HepG2 (cell line): Measurements from ENCODE around the gene PMM2. TPM values are rescaled to one million over a fixed set of nuclear protein-coding genes. Genes with fewer than 3 reads are reported as not detected.

ENCODE experiments used
- ATAC-seq: fragments of 200-7000 bp; cut with Tn5 transposase; 3 replicates; pipeline ENCODE4 v1.9.1; 2020; ENCODE audit warnings: mild to moderate bottlenecking, moderate library complexity
- BruUV-seq: library from RNA; stranded (reverse); fragments of 400-500 nt; replicated peaks from 2 replicates; lab custom pipeline; 2021; lab: Mats Ljungman, UMichigan
- CTCF ChIA-PET: fragments of 300-600 bp; formaldehyde crosslinking; extraction: SDS; loops from one replicate; lab custom pipeline; 2021; ENCODE audit warnings: low total read pairs, inconsistent platforms, low intra/inter-chr PET ratio; lab: Yijun Ruan, JAX
- POLR2A ChIA-PET: fragments of 350-600 bp; sonication (Branson Sonifier 250); formaldehyde crosslinking; loops from one replicate; lab custom pipeline; 2020; ENCODE audit warnings: antibody characterized with exemption, inconsistent platforms; lab: Yijun Ruan, JAX
- DNase-seq: peaks from one replicate; pipeline ENCODE4 v3.0.0-alpha.2; 2015; ENCODE audit warnings: low spot score
- FAIRE-seq: peaks from 3 replicates; lab custom pipeline; 2011; peaks lifted over from hg19 to GRCh38; lab: Jason Lieb, UNC
- H2AFZ ChIP-seq: one replicate; pipeline ENCODE4 v1.6.1; 2011; ENCODE audit warnings: low read length, inconsistent platforms
- H3K27ac ChIP-seq: fragments of 300-600 bp; 3 replicates; pipeline ENCODE4 v1.8.0; 2011; ENCODE audit warnings: mixed run types, mild to moderate bottlenecking, mixed read lengths, low read length, inconsistent platforms; ENCODE audit not compliant: insufficient read depth; ENCODE audit errors: extremely low read length
- H3K27me3 ChIP-seq, 2 experiments: fragments of 200-600 bp in 1 of 2; 2 replicates in 1 of 2; 3 replicates in 1 of 2; pipeline versions ENCODE4 v1.6.0 to v1.8.0; 2011; ENCODE audit warnings: low read length in 2 of 2, mild to moderate bottlenecking in 2 of 2, moderate library complexity in 2 of 2, inconsistent platforms in 1 of 2; ENCODE audit not compliant: insufficient read depth in 2 of 2, control insufficient read depth in 1 of 2
- H3K36me3 ChIP-seq, 2 experiments: fragments of 200-600 bp in 1 of 2; replicated peaks in 1 of 2; 2 replicates in 1 of 2; 3 replicates in 1 of 2; pipeline versions ENCODE4 v1.5.1 to v1.8.0; 2011; ENCODE audit warnings: low read length in 2 of 2, inconsistent platforms in 1 of 2; ENCODE audit not compliant: insufficient read depth in 2 of 2, control insufficient read depth in 1 of 2
- H3K4me1 ChIP-seq: 2 replicates; pipeline ENCODE4 v1.5.1; 2012; ENCODE audit warnings: low read length, inconsistent platforms; ENCODE audit not compliant: insufficient read depth
- H3K4me2 ChIP-seq: 2 replicates; pipeline ENCODE4 v1.6.0; 2011; ENCODE audit warnings: low read depth, low read length, inconsistent platforms
- H3K4me3 ChIP-seq, 3 experiments: fragments of 200-600 bp in 1 of 3; sonication (generic), shearing (Covaris generic) in 1 of 3; replicated peaks in 1 of 3; 2 replicates each; pipeline ENCODE4 v1.5.1; 2011 to 2016; ENCODE audit warnings: low read length in 3 of 3, inconsistent platforms in 2 of 3, low read depth in 2 of 3, mild to moderate bottlenecking in 2 of 3, control low read depth in 1 of 3, mixed read lengths in 1 of 3; ENCODE audit not compliant: insufficient read depth in 1 of 3
- H3K79me2 ChIP-seq: one replicate; pipeline ENCODE4 v1.6.1; 2011; ENCODE audit warnings: low read length, inconsistent platforms; ENCODE audit not compliant: insufficient read depth
- H3K9ac ChIP-seq: 2 replicates; pipeline ENCODE4 v1.6.0; 2011; ENCODE audit warnings: mild to moderate bottlenecking, low read depth, low read length, inconsistent platforms; ENCODE audit not compliant: insufficient read depth
- H3K9me3 ChIP-seq: 2 replicates; pipeline ENCODE4 v1.5.1; 2012; ENCODE audit warnings: mild to moderate bottlenecking, low read length
- H4K20me1 ChIP-seq: 2 replicates; pipeline ENCODE4 v1.6.0; 2011; ENCODE audit warnings: inconsistent platforms, mild to moderate bottlenecking, low read length, moderate library complexity; ENCODE audit not compliant: insufficient read depth
- BRCA1 ChIP-seq: sonication (generic); formaldehyde crosslinking; IDR thresholded peaks from 2 replicates; pipeline ENCODE4 v1.4.0; 2020; ENCODE audit warnings: missing genetic modification reagents
- MAX ChIP-seq: IDR thresholded peaks from 2 replicates; pipeline ENCODE4 v1.6.1; 2012; ENCODE audit warnings: inconsistent platforms
- POLR2AphosphoS2 ChIP-seq: IDR thresholded peaks from 2 replicates; pipeline ENCODE4 v1.6.1; 2011; ENCODE audit warnings: low read depth, low read length, improper control_type of control experiment
- RBFOX2 ChIP-seq: fragments of 200-400 bp; formaldehyde crosslinking; IDR thresholded peaks from 2 replicates; pipeline ENCODE4 v1.6.1; 2017; ENCODE audit warnings: low read depth, mild to moderate bottlenecking, low read length
- TBX3 ChIP-seq: fragments of 450-650 bp; IDR thresholded peaks from 2 replicates; pipeline ENCODE4 v1.6.1; 2017; ENCODE audit warnings: antibody characterized with exemption, mild to moderate bottlenecking, inconsistent platforms, borderline replicate concordance
- ZBTB25 ChIP-seq: IDR thresholded peaks from 2 replicates; pipeline ENCODE4 v1.6.1; 2018; ENCODE audit warnings: missing genetic modification reagents
- ZMYM4 ChIP-seq: sonication (generic); formaldehyde crosslinking; IDR thresholded peaks from 2 replicates; pipeline ENCODE4 v1.8.1; 2023; ENCODE audit warnings: mild to moderate bottlenecking, missing genetic modification reagents
- ZNF121 ChIP-seq: sonication (generic); formaldehyde crosslinking; IDR thresholded peaks from 2 replicates; pipeline ENCODE4 v1.5.0; 2020; ENCODE audit warnings: mild to moderate bottlenecking, missing genetic modification reagents
- ZNF652 ChIP-seq: IDR thresholded peaks from 2 replicates; pipeline ENCODE4 v1.6.1; 2016; ENCODE audit warnings: low read depth, borderline replicate concordance
- ZNF678 ChIP-seq: sonication (generic); formaldehyde crosslinking; IDR thresholded peaks from 2 replicates; pipeline ENCODE4 v1.4.0; 2020; ENCODE audit warnings: mild to moderate bottlenecking, missing genetic modification reagents
- ZNF777 ChIP-seq: sonication (generic); formaldehyde crosslinking; IDR thresholded peaks from 2 replicates; pipeline ENCODE4 v1.4.0; 2020; ENCODE audit warnings: missing genetic modification reagents
- WGBS: methylation state at CpG from one replicate; pipeline ENCODE4 v1.1.6; 2017; ENCODE audit warnings: low lambda C conversion rate; 5-methylcytosine and 5-hydroxymethylcytosine counted together
- in situ Hi-C: cut with HindIII; loops from 2 replicates; pipeline ENCODE4 v1.10.0; 2017; ENCODE audit warnings: low pct_unique_long_range_greater_than_20kb; ENCODE audit not compliant: extremely low pct_ligation_motif_present
- intact Hi-C: fragments of 100-400 bp; cut with micrococcal nuclease; formaldehyde crosslinking; loops from one replicate; pipeline ENCODE4 v1.10.0; 2022; ENCODE audit not compliant: unreplicated experiment
- polyA plus RNA-seq, 8 experiments: library from polyadenylated mRNA; depleted of rRNA in 3 of 8; stranded (reverse) in 7 of 8; unstranded in 1 of 8; fragments of >200 nt; fragmentation: Illumina TruSeq in 4 of 8; extraction: Trizol in 4 of 8; gene quantifications; 2 replicates each; pipeline versions ENCODE4 v1.2.1 to v1.2.3, GENCODE V29; 2011 to 2016; ENCODE audit warnings: low read depth in 4 of 8, missing spikeins in 1 of 8, mixed read lengths in 1 of 8; ENCODE audit not compliant: insufficient read depth in 1 of 8
- total RNA-seq, 5 experiments: library from RNA; depleted of rRNA; stranded (reverse); fragments of >200 nt; fragmentation: Illumina TruSeq; extraction: Trizol; gene quantifications; 2 replicates each; pipeline ENCODE4 v1.2.3, GENCODE V29; 2016; ENCODE audit warnings: low read depth in 1 of 5

PMM2 gene
- total and polyA plus RNA-seq, 2 of the 13 experiments (the other 11 are each of a cell fraction or from before 2014, with no cell fraction given), result 52.2 to 93.7 TPM

GRCh38 chr16:8816967-8817655 is 19.5 kb downstream of the PMM2 start:
- no peak overlapping the region for H3K4me2 ChIP-seq
- in situ Hi-C loops, result no loop called here
- BruUV-seq, result TSS peak; percentile 2
- H3K9ac ChIP-seq, result no peak overlapping the region
- ATAC-seq (no peak), DNase-seq (no peak), FAIRE-seq (no peak)
- no peaks in the 10 kb centered on the region for H3K27me3 ChIP-seq
- H3K9me3 ChIP-seq, result no peaks in the 10 kb centered on the region
- ChIA-PET POLR2A (interaction anchor here (0.9 kb wide), 1 partner anchor 11 kb away, joined by 4 read pairs; no protein-coding TSS in a partner anchor), CTCF (no interaction called here)
- intact Hi-C loops, result loop anchor here (5.0 kb wide), 1 partner anchor 65 kb away; the partner anchor contains the start of gene LITAFD
- H3K4me1 ChIP-seq, result no peaks in the 10 kb centered on the region; the same call in 1 of the 2 replicates
- no peaks in the 10 kb centered on the region for H3K79me2 ChIP-seq
- WGBS, result 97% methylated on average over 6 of the region's 6 CpGs
- no peak overlapping the region for H3K27ac ChIP-seq
- H3K4me3 ChIP-seq, result no peak overlapping the region
- H4K20me1 ChIP-seq, result peaks cover 5% of the 10 kb centered on the region; the same call in 1 of the 2 replicates
- TF ChIP-seq POLR2AphosphoS2 (peak; percentile 73; the same call in 1 of the 2 replicates), RBFOX2 (peak; percentile 50), ZNF777 (CRISPR knock-in tag) (no peak), ZNF678 (CRISPR knock-in tag) (no peak), MAX (no peak), ZBTB25 (CRISPR knock-in tag) (no peak), BRCA1 (CRISPR knock-in tag) (no peak), ZMYM4 (no peak), ZNF652 (peak; percentile 11; the same call in 1 of the 2 replicates), ZNF121 (peak; percentile 88), TBX3 (no peak)
- TF ChIP-seq, all 625 proteins: peak for 4
- no peak overlapping the region for H2AFZ ChIP-seq
- peaks cover 50 to 90% of the 10 kb centered on the region in 2 experiments for H3K36me3 ChIP-seq
